Stomach (tissue), 9 donors: ENCODE measurements around the gene THUMPD3. TPM values are rescaled to one million over a fixed set of nuclear protein-coding genes. Genes with fewer than 3 reads are reported as not detected.

ENCODE experiments used
- DNase-seq, 2 donors: peaks; one replicate each; pipeline versions ENCODE4 v3.0.0 to v3.0.0-alpha.2; 2013 to 2019
- H3K27ac ChIP-seq, 5 donors: fragments of 200-600 bp in 4 of 5; sonication (generic) in 4 of 5; one replicate each; pipeline ENCODE4 v1.5.1; 2013 to 2019; ENCODE audit warnings: mild to moderate bottlenecking in 1 of 5, moderate library complexity in 1 of 5
- H3K27me3 ChIP-seq, 3 donors: fragments of 200-600 bp; sonication (generic); one replicate each; pipeline ENCODE4 v1.5.1; 2017 to 2019; ENCODE audit warnings: mixed run types in 1 of 3
- H3K36me3 ChIP-seq, 4 donors: fragments of 200-600 bp; sonication (generic); 1 replicate in 3 of 4; 2 replicates in 1 of 4; pipeline ENCODE4 v1.5.1; 2016 to 2019
- H3K4me1 ChIP-seq, 4 donors: fragments of 200-600 bp; sonication (generic); one replicate each; pipeline ENCODE4 v1.5.1; 2016 to 2019
- H3K4me3 ChIP-seq, 4 donors: fragments of 200-600 bp; sonication (generic) in 3 of 4; one replicate each; pipeline ENCODE4 v1.5.1; 2016 to 2019; ENCODE audit warnings: mild to moderate bottlenecking in 1 of 4
- H3K9me3 ChIP-seq, 4 donors: fragments of 200-600 bp; sonication (generic); one replicate each; pipeline ENCODE4 v1.5.1; 2016 to 2019
- EP300 ChIP-seq: sonication (generic); formaldehyde crosslinking; IDR thresholded peaks from one replicate; pipeline ENCODE4 v1.6.1; 2017; ENCODE audit warnings: antibody characterized with exemption
- POLR2A ChIP-seq, 4 donors: fragments of 450-650 bp; IDR thresholded peaks; one replicate each; pipeline ENCODE4 v1.6.1; 2016; ENCODE audit warnings: antibody characterized with exemption in 4 of 4, control low read depth in 2 of 4, mild to moderate bottlenecking in 1 of 4, moderate library complexity in 1 of 4
- POLR2AphosphoS5 ChIP-seq, 3 donors: sonication (generic); formaldehyde crosslinking; IDR thresholded peaks; one replicate each; pipeline ENCODE4 v1.6.1; 2016; ENCODE audit warnings: antibody characterized with exemption in 3 of 3
- WGBS, 5 donors: extraction: QIAGEN DNeasy Blood & Tissue Kit in 3 of 5; methylation state at CpG; one replicate each; pipeline versions ENCODE4 v1.1.5 to v1.1.7; 2013 to 2018; 5-methylcytosine and 5-hydroxymethylcytosine counted together
- intact Hi-C: fragments of 100-400 bp; cut with DNase I; formaldehyde crosslinking; loops from one replicate; pipeline ENCODE4 v1.15.1; 2023; ENCODE audit warnings: low total_unique reads
- polyA plus RNA-seq, 3 donors: library from polyadenylated mRNA; stranded (reverse); fragments of 200-250 nt; gene quantifications; one replicate each; pipeline ENCODE4 v1.2.3, GENCODE V29; 2013
- total RNA-seq, 5 donors: library from RNA; depleted of rRNA; stranded (reverse); fragments of >200 nt; gene quantifications; one replicate each; pipeline versions ENCODE4 v1.1.0 to v1.2.3, GENCODE V29; 2014 to 2016
- TF ChIP-seq, protein P1 (sequence below), 7 experiments: fragments of 450-650 bp in 4 of 7; fragments of 200-600 bp in 3 of 7; sonication (generic) in 3 of 7; IDR thresholded peaks; one replicate each; pipeline ENCODE4 v1.5.1; 2016 to 2019; ENCODE audit warnings: antibody characterized with exemption in 7 of 7, control low read depth in 2 of 7, mild to moderate bottlenecking in 1 of 7
- donor health status: healthy with polysubstance abuse.
- donor health status: Bipolar disorder and iron deficiency.
- donor health status: healthy.

The THUMPD3 gene
- total and polyA plus RNA-seq, 8 donors, result 4.7 to 255 (median 24.1) TPM

GRCh38 chr3:9411302-9411701, 48.4 kb downstream of the THUMPD3 start:
- 62 to 84% (median 72%) methylated on average over 1 of the region's 1 CpG for WGBS, 5 donors
- peak overlapping the region in 1 of 5 donors; percentile 6 for H3K27ac ChIP-seq

DNA sequence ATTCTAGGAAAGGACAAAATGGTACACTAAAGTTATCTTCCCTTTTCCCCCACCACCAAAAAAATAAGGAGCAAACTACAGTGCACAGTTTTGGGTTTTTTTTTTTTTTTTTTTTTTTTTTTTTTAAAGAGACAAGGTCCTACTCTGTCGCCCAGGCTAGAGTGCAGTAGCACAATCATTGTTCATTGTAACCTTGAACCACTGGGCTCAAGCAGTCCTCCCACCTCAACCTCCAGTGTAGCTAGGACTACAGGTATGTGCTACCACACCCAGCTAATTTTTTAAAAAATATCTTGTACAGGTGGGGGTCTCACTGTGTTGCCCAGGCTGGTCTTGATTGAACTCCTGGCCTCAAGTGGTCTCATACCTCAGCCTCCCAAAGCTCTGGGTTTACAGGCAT, 49.4 kb downstream of the THUMPD3 start:
- WGBS, 5 donors, result 74 to 88% (median 85%) methylated on average over 1 of the region's 1 CpG
- intact Hi-C loops, result no loop called here

More at GRCh38 chr3:9411302-9411701, 48.4 kb downstream of the THUMPD3 start:
- Histone ChIP-seq H3K4me1 (peaks cover 19 to 100% (median 69%) of the 10 kb centered on the region in 4 donors), H3K4me3 (no peak overlapping the region), H3K36me3 (peaks cover 0 to 6% (median 5%) of the 10 kb centered on the region in 4 donors), H3K9me3 (no peaks in the 10 kb centered on the region), H3K27me3 (no peaks in the 10 kb centered on the region)
- DNase-seq, result no peak
- intact Hi-C loops, result no loop called here
- TF ChIP-seq POLR2A (IDR thresholded peaks at IDR 0.05) (no peak), POLR2AphosphoS5 (IDR thresholded peaks at IDR 0.05) (no peak), EP300 (no peak)
- TF ChIP-seq, protein P1, sequence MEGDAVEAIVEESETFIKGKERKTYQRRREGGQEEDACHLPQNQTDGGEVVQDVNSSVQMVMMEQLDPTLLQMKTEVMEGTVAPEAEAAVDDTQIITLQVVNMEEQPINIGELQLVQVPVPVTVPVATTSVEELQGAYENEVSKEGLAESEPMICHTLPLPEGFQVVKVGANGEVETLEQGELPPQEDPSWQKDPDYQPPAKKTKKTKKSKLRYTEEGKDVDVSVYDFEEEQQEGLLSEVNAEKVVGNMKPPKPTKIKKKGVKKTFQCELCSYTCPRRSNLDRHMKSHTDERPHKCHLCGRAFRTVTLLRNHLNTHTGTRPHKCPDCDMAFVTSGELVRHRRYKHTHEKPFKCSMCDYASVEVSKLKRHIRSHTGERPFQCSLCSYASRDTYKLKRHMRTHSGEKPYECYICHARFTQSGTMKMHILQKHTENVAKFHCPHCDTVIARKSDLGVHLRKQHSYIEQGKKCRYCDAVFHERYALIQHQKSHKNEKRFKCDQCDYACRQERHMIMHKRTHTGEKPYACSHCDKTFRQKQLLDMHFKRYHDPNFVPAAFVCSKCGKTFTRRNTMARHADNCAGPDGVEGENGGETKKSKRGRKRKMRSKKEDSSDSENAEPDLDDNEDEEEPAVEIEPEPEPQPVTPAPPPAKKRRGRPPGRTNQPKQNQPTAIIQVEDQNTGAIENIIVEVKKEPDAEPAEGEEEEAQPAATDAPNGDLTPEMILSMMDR (IDR thresholded peaks at IDR 0.05), result no peak

DNA sequence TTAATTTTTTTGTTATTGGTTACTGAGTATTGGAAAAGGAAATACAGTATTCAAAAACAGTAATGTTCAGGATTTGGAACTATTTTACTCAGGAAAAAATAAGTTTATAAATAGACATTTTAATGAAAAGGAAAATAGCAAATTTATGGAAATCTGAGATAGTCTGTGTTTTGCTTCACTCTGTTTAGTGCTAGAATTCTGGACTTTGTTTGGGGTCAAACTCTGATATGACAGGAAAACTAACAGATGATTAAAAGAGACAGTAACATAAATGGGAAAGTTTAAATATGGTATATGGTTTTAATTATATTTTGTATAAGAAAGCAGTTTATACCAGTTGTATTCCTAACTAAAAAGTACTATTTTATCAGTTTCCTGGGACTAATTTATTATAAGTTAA, 52.0 kb downstream of the THUMPD3 start:
- Histone ChIP-seq H3K36me3 (peaks cover 0 to 6% (median 5%) of the 10 kb centered on the region in 4 donors), H3K4me3 (no peak overlapping the region), H3K9me3 (no peaks in the 10 kb centered on the region), H3K27ac (peak overlapping the region in 1 of 5 donors; percentile 18), H3K4me1 (peaks cover 15 to 97% (median 59%) of the 10 kb centered on the region in 4 donors), H3K27me3 (no peaks in the 10 kb centered on the region)
- TF ChIP-seq POLR2AphosphoS5 (IDR thresholded peaks at IDR 0.05), result no peak
- no peak for TF ChIP-seq EP300
- TF ChIP-seq, protein P1 (IDR thresholded peaks at IDR 0.05), result no peak
- TF ChIP-seq POLR2A (IDR thresholded peaks at IDR 0.05), result no peak
- intact Hi-C loops, result no loop called here
- no peak for DNase-seq

More for the DNA sequence above, 49.4 kb downstream of the THUMPD3 start:
- no peak for DNase-seq
- H3K36me3 ChIP-seq, result peaks cover 0 to 6% (median 5%) of the 10 kb centered on the region in 4 donors
- peak overlapping the region in 2 of 5 donors; percentile 10 to 15 for H3K27ac ChIP-seq
- H3K4me1 ChIP-seq, result peaks cover 15 to 100% (median 67%) of the 10 kb centered on the region in 4 donors
- no peaks in the 10 kb centered on the region for H3K27me3 ChIP-seq
- H3K9me3 ChIP-seq, result no peaks in the 10 kb centered on the region
- TF ChIP-seq POLR2AphosphoS5 (IDR thresholded peaks at IDR 0.05) (no peak), POLR2A (IDR thresholded peaks at IDR 0.05) (no peak), EP300 (no peak)
- TF ChIP-seq, protein P1 (IDR thresholded peaks at IDR 0.05), result no peak
- no peak overlapping the region for H3K4me3 ChIP-seq

DNA sequence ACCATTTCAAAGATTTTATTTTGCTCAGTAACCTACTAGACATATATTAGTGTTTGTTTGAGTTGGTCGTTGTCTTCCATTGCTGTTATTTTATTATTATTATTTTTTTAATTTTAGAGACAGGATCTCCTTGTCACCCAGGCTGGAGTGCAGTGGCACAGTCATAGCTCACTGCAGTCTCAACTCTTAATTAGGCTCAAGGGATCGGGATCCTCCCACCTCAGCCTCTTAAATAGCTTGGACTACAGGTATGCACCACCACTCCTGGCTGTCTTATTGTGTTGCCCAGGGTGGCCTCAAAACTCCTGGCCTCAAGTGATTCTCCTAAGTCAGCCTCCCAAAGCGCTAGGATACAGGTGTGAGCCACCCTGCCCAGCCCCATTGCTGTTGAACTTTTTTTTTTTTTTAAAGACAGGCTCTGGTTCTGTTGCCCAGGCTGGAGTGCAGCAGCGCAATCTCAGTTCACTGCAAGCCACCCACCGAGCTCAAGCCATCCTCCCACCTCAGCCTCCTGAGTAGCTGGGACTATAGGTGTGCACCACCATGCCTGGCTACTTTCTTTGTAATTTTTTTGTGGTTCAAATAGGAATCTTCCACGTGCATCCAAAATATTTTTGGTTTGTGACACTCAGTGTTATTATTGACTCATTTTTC, 52.8 kb downstream of the THUMPD3 start:
- H3K27ac ChIP-seq, result peak overlapping the region in 1 of 5 donors; percentile 18
- intact Hi-C loops, result no loop called here

More for the DNA sequence above, 52.8 kb downstream of the THUMPD3 start:
- DNase-seq, result no peak
- no peaks in the 10 kb centered on the region for H3K9me3 ChIP-seq
- H3K36me3 ChIP-seq, result peaks cover 0 to 6% (median 5%) of the 10 kb centered on the region in 4 donors
- no peak overlapping the region for H3K4me3 ChIP-seq
- H3K4me1 ChIP-seq, result peaks cover 15 to 95% (median 62%) of the 10 kb centered on the region in 4 donors
- 84 to 94% (median 90%) methylated on average over 6 of the region's 6 CpGs for WGBS, 5 donors
- no peaks in the 10 kb centered on the region for H3K27me3 ChIP-seq
- no peak for TF ChIP-seq POLR2A (IDR thresholded peaks at IDR 0.05)
- no peak for TF ChIP-seq POLR2AphosphoS5 (IDR thresholded peaks at IDR 0.05)
- TF ChIP-seq EP300, result no peak
- TF ChIP-seq, protein P1 (IDR thresholded peaks at IDR 0.05), result no peak
